Hematopoietic multipotent progenitor cell treated with erythropoietin and hydrocortisone succinate and interleukin-3 and kit ligand, for 15 days (in vitro differentiated cells): ENCODE measurements around the gene SESN1.

Source experiments
- DNase-seq: peaks from one replicate; pipeline ENCODE4 v3.0.0-alpha.2; 2015; ENCODE audit warnings: low spot score

Gene SESN1

DNA sequence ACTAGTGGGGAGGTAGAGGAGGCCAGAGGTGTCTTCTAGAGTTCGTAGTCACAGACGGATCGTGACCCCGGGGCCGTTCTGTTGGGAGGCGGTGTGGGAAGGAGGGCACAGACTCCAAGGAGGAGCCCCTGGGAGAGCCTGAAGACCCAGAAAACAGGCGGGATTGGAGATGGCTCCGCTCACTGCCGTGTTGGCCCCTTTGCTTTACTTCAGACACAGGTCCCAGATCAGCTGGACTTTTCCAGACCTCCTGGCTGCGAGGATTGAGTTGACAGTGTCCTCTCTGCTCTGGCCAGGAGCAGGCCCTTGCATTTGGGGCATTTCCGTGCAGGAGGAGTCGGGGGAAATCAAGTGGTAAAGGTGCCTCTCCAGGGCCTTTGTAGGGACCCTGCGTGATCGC is 133.6 kb downstream of the SESN1 start:
- no peak for DNase-seq

DNA sequence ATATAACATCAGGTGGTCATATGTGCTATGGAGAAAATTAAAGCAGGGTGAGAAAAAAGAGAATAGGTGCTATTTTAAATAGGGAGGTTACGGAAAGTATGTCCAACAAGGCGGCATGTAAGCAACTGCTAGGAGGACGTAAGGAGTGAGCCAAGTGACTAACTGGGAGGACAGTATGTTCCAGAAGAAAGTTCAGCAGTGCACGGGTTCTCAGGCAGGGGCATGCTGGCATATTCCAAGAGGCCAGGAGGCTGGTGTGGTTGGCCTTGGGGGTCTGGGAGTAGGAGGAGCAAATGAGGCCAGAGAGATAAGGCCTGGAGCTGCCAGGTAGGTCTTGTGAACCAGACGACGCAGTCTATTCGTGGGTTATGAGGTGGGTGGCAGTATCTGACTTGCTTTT is 134.0 kb downstream of the SESN1 start:
- no peak for DNase-seq

DNA sequence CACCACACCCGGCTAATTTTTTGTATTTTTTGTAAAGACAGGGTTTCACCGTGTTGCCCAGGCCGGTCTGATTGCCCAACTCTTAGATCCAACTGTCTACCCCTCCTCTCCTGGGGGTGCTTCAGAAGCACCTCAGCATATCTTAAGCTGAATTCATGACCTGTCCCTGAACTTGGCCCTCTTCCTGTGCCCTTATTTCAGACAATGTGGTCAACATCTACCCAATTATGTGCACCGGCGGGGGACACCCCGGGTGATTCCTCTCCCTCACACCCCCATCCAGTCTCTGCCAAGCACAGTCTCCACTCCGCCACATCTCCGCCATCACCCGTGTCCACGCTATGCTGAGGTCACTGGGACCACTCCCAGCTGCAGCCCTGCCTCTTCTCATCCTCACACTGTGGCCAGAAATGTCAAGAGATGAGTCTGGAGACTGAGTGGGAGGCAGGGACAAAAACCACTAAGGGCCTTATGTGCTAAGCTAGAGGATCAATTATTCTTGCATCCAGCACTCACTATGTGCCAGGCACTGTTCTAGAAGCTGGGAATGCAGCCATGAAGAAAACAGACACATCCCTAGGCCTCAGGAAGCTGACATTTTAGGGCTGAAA is 134.6 kb downstream of the SESN1 start:
- no peak for DNase-seq

DNA sequence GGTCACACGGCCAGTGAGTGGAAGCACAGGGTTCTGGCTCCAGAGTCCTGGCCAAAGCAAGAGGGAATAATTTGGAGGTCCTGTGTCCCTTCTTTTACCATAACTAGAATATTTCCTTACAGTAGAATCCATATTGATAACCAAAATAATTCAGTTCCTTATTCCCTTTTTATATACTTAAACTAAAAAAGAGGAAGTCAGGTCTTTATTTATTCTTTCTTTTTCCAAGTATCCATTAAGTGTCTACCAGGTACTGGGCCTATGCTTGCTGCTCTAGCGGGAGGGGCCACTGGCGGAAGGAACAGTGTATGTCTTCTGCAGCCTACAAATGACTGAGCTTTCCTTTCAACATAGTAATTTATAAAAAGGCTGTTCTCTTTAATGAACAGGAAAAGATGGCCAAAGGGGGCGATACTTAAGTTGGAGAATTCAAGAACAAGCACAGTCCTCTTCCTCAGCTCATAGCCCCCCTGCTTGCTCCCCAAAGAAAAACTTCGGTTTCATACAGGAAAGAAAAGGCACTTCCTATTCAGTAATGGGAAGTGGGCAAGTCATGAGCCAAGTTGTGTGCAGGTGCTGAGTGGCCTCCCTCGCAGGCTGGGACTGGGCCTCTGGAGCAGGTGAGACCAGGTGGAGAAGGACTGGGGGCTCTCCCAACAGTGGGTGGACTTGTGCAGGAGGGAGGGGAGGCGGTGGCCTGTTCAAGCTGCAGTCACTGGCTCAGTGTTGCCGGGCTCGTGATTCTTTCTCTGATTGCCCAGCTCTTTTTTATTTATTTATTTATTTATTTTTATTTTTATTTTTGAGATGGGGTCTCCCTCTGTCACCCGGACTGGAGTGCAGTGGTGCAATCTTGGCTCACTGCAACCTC is 135.5 kb downstream of the SESN1 start:
- DNase-seq, result no peak

DNA sequence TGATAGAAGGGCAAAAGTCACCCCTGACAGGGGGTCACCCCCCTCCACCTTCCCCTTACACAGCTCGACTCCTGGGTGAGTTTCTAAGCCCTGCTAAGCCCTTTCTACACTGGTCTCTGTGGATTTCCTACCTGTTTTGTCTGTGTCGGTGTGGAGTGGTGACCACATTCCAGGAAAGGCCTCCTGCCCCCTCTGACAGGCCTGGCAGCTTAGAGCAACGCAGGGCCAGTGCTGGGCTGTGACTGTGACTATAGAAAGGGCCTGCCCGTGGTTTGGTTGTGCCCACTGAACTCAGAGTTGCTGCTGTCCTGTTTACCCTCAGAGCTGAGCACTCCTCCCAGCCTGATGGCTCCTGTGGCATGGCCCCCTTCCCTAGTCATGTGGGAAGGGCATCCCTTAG is 137.4 kb downstream of the SESN1 start:
- DNase-seq, result no peak

DNA sequence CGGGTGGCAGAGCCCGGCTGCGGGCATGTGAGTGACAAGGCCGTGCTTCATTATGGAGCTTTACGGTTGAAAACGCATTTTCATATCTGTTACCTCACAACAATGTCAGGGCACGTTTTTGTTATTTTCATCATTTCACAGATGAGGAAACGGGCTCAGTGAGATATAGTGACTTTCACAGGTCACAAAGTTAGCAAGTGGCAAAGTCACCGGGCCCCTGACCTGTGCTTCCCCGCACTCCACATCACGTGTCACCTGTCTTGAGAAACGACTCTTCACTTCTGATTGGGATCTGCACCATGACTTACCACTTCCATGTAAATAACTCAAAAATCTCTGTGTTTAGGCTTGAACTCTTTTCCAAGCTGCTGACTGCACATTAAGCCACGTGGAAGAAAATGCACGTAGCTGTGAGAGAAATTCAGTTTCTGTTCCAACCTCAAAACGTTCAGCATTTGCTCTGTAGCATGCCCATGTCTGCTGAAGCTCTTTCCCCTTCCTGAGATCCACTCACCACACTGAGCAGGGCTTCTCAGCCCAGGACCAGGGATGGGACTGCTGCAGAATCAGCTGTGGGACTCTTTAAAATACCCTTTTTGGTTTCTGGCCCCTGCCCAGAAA is 139.2 kb downstream of the SESN1 start:
- DNase-seq, result no peak

DNA sequence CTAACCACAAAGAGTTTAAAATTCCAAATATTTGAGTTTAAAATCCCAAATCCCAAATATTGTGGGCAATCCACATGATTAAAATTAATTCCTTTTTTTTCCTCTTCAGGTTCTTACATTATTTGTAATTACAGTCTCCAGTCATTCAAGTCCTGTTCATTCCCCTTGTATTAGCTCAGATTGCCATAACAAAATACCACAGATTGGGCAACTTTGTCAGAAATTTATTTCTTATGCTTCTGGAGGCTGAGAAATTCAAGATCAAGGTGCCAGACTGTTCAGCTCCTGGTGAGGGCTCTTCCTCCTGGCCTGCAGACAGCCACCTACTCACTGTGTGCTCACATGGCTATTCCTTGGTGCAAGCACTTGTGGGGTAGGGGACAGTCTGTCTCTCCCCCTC is 141.0 kb downstream of the SESN1 start:
- DNase-seq, result no peak

DNA sequence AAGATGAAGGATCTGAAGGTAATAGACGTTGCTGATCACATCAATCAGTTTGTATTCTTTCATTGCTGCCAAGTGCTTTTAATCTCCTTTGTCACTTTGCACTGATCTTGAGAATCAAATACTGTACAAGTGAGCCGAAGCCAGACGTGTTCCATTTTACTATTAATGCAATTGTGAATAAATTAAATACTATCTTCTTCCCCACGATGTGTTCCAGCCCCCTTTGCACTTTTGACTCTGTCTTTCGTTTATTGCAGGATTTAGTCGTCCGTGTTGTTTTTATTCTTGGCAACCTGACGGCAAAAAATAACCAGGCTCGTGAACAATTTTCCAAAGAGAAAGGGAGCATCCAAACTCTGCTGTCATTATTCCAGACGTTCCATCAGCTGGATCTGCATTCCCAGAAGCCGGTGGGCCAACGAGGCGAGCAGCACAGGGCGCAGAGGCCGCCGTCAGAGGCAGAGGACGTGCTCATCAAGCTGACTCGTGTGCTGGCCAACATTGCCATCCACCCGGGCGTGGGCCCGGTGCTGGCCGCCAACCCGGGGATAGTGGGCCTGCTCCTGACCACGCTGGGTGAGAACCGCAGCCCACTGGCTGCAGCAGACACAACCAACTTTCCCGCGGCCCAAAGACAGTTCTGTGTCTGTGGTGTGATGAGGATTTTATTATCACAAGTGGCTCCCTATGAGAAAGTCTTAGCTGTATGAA is 141.7 kb downstream of the SESN1 start:
- DNase-seq, result no peak

DNA sequence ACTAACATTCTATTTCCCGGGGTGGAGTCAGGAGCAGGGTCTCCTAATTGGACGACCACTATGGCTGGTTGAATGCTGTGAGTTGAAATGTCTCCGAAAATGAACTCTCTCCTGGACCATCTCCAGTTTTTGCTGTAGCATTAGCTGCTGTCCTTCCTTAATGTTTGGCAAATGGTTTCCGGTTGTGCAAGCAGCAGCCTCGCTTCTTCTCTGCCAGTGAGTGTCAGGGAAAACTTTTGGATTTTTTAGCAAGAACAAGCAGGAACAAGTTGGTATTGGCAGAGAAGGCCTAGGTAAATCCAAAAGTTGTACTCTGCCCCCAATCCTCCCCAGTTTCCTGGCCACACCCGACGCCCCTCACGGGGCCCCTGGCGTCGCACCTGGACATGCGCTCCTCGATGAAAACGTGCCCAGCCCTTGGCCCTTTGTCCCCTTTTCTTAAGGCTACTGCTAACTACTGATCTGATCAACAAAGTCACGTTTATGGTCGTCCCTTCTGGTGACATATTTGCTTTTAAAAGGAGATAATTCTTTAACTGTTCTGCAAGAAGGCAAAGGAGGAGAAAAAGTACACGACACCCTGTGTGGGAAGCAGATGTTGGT is 143.2 kb downstream of the SESN1 start:
- no peak for DNase-seq

DNA sequence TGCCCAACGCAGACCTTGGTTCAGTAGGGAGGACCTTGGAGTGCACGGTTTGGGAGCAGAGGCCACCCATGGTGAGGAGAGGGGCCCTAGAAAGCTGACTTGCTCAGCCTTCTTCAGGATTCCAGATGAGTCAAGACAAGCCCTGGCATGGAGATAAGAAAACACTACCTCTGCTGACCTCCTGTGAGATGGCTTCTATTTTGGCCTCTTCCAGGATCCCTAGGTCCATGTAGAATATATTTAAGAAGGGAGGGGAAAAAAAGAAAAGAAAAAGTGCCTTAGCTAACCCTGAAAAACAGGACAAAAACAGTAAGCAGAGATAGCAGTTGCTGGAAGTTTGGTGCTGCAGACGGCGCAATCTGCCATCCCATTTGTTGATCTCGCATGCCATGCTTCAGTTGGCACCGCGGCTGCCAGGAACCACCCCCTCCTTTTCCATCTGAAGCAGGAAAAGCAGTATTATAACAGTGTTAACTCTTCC is 146.4 kb downstream of the SESN1 start:
- DNase-seq, result no peak

DNA sequence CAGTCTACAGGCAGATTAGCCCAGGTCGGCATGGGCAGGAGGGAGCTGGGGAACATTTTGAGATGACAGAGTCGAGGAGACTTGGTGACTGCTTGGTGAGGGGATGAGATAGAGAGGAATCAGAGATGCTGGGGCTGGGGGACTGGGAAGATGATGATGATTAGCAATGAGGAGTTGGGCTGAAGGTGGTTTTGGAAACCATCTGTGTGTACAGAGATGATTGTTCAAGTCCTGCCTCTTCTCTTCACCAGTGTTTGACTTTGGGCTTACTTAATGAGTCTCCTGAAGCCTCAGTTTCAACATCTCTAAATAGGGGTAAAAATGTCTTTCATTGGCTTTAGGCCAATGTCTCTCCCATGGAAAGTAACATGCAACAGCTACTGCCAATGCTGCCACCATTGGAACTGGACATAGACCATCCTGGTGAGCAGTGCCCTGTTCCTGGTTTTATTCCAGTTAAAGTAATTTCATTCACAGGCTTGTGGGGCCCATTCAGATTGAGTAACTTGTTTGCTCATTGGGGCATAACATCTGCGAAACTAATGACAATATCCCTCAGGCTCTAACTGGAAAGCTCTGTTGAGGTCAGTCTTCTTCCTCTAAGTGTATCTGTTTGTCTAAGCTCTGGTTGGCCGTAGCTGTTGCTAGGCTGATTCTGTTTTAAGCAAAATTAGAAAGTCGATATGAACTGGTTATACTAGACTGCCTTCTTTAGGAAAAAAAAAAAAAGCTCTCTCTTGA is 147.4 kb downstream of the SESN1 start:
- DNase-seq, result no peak

DNA sequence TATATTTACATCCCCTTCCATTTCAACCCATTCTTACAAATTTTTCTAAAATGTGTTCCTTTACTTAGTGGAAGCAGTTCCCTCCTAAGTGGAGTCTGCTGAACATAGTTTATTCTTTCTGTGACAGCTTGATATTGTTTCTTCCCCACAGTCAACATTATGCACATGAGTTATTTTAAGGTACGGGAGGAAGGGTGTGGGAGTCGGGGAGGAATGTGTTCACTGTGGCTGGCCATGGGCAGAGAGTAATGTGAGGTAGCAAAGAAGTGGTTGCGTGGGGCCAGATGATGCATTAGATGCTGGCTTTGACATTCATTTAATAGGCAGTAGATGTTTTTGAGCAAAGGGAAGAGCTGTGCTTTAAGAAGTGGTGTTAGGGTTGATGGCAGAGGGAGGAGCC is 148.0 kb downstream of the SESN1 start:
- DNase-seq, result no peak

DNA sequence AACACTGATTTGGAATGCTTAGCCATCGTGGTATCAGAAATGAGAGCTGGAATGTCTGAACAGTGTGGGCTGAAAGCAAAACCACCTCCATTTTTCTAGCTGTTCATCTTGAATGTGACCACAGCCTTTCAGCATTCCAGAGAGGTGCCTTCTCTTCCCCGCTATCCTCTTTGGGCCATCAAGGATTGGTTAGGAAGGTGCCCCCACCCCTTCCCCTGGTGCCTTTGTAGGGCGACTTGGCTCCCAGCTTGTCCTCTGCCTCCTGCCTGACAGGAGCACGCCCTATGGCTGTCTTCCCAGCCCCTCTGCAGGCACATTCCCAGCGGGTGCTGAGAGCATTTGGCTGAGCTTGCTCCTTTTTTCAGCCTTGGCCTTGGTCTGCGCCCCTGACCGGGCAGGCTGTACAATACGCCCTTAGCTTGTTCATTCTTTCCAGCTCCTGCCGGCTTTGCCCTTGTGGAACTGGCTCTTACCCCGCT is 148.9 kb downstream of the SESN1 start:
- DNase-seq, result no peak

DNA sequence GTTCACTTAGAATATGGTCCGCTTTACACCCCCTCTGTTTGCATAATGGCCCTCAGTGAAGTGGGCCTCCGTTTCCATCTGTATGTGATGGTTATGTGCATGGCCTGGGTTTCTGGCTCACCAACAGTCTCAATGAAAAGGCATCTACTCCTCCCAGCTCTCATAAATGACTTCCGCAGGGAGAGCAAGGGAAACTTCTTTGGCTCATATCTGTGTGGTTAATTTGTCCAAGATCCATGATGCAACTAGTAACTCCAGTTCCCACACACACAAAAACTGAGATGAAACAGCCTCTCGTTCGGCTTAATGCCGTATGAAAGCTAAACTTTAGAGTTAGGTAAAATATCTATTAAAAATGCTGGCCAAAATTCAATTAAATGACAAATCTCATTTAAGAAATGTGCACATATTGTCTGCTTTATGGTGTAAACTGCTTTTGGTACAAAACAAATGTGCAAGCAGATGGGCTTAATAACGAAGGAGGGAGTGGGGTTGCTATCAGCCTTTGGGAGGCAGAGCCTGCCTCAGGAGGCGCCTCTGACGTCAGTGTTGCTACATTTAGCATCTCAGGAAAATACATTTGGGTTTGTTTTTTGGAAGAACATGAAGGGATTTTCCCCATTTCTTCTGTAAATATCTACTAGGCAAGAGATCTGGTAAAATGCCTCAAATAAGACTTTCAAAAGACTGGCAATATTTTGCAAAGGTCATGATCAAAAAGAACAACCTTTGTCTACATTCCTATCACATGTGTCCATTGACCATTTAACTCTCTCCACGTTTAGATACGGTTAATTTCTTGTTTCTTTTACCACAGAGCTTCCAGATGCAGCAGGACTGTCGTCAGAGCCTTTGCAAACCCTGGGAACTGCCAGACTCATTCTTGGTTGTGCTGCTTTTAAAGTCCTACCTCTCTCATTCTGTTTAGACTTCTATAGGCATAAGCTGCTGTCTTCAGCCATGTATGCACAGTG is 149.7 kb downstream of the SESN1 start:
- no peak for DNase-seq

DNA sequence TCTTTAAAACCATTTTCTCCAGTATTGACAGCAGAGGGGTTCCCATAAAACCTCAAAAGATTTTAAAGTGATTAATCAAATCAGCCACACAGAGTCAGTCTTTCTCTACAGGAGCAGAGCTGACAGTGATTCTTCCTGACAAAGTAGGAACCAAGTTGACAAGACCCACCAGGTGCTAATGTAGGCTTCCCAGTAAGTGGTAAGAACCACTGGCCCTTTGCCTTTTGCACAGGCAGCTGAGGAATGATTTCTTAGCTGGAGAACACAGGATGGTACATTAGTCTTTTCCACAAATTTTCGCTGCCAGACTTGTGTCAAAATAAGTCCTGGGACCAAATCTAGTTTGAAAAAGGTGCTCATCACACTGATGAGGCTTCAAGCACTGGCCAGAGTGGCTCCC is 150.6 kb downstream of the SESN1 start:
- DNase-seq, result no peak

DNA sequence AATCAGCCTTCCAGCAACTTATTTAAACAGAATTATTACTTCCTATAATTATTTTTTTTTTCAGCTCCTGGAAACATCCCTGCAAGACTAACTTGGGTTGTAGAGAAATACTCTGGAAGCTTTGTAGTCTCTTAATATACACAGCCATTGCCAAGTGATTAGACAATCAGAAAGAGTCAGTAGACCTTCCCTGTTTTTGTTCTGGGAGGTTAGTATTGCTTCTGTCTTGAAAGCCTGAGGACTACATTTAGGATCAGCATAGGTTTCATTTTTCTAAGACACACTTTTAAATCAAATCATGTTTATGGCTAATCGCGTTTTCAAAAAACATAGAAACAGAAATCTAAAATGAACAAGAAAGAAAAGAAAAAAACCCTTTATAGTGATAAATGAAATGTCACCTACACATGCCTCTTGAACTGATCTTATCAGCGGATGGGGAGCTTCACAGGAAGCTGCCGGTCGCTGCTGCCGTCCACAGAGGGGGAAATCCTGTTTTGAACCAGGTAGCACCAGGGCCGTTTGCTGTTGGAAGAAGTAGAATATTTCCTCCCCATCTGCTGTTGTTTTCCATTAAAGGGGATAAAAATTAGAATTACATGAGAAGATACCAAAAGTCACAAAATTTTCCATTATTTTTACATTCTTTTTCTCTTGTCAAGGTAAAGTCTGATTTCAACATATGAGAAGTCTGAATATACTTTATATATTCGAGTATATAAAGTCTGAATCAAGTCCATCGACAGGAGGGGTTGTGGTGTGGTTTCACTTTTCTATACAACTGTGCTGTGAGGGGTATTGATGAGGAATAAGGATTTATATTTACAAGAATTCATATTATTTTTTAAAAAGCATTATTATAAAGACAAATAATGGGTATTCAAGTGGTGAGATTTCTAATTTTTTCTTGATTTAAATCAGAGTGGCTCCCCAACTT is 151.8 kb downstream of the SESN1 start:
- no peak for DNase-seq

DNA sequence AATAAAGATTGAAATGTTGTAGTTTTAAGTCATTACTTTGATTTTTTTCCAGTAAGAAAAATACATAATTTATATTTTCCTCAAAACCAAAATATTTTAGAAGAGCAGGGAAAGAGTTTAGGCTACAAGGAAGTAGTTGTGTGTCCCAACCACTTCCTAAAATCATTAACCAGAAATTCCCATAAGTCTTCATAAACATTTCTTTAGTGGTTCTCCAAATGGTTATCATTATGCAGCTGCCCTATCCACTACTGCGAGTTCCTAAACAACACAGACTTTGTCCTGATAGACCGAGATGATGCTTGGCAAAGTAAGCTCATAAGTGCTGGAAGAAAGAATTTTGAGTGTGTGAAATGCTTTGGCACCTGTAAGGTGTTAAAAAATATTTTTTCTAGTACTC is 152.8 kb downstream of the SESN1 start:
- no peak for DNase-seq

DNA sequence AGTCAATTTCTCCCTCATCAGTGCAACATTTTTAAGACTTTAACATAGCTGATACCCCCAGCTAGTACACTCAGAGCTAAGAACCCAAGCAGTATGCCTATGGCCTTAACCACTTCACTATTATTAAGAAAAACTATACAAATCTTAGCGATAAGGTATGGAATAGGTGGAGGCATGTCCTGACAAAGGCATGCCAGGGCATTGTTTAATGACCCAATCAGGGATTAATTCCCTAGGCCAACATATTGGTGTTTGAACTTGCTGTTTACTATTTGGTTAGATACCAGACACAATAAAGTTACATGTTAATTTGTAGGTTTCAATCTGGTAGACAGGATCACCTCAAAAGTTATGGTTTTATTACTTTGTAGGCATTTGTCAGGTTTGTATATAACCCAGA is 153.4 kb downstream of the SESN1 start:
- DNase-seq, result no peak

DNA sequence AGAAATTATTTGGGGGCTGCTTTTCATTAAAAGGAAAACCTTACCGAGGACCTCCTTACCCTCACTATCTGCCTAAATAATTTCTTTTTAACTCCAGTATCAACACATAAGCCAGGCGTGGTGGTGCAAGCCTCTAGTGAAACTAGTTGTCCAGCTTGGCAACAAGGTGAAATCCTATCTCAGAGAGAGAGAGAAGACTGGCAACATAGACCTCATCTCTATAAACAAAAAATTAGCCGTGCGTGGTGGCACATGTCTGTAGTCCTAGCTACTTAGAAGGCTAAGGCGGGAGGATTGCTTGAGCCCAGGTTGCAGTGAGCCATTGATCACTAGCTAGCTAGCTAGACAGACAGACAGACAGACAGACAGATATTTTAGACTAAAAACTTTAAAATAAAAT is 153.9 kb downstream of the SESN1 start:
- DNase-seq, result no peak
